GM18951 (cell line): ENCODE measurements around the gene DNAI1.

Experiments used
- POLR2A ChIP-seq: IDR thresholded peaks from 4 replicates; pipeline ENCODE4 v1.6.1; 2011; ENCODE audit warnings: mild to moderate bottlenecking; ENCODE audit not compliant: insufficient read length, insufficient read depth; ENCODE audit errors: extremely low read depth
- in situ Hi-C: fragments of 300-500 bp; cut with MboI; formaldehyde crosslinking; loops from one replicate; pipeline ENCODE4 v1.12.0; 2022; ENCODE audit warnings: low sequenced_read_pairs, mixed read lengths, inconsistent platforms; ENCODE audit not compliant: unreplicated experiment

Gene DNAI1

DNA sequence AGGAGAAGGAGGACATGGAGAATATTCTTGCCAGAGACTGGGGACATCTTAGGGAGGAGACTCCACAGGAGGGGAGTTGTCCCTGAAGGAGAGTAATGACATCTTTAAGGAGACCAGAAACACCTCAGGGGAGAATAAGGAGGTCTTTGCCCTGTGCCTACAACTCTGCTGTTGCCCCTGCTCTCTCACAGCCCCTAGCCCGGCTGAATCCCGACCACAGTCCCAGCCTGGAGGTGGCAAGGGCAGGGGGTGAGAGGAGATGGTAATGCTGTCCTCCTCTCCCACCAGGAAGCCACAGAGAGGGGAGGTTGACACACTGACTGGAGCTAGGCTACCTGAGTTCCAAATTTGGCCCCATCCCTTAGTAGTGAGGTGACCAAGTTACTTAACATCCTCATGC, 94.4 kb downstream of the DNAI1 start:
- TF ChIP-seq POLR2A, result no peak
- in situ Hi-C loops, result no loop called here

DNA sequence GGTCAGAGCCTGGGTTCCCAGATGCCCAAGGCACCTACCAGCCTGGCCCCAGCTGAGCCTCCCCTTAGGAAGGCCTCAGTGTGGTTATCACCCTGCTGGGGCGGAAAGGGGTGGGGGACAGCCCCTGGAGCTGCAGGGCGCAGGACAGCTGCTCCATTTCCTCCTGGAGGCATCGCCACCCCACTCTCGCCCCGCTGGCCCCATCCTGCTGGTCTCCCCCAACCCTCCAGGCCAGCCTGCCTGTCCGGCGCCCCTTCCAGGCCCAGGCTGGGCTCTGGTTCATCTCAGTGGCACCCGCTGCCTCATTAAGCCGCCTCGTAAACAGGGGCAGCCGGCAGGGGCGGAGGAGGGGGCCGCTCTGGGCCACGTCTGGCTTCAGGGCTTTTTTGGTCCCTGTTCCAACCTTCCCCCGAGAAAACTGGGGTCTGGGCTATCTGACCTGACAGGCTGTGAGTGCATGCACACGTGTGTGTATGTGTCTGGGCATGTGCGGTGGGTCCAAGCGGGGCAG, 95.0 kb downstream of the DNAI1 start:
- no peak for TF ChIP-seq POLR2A
- in situ Hi-C loops, result no loop called here

DNA sequence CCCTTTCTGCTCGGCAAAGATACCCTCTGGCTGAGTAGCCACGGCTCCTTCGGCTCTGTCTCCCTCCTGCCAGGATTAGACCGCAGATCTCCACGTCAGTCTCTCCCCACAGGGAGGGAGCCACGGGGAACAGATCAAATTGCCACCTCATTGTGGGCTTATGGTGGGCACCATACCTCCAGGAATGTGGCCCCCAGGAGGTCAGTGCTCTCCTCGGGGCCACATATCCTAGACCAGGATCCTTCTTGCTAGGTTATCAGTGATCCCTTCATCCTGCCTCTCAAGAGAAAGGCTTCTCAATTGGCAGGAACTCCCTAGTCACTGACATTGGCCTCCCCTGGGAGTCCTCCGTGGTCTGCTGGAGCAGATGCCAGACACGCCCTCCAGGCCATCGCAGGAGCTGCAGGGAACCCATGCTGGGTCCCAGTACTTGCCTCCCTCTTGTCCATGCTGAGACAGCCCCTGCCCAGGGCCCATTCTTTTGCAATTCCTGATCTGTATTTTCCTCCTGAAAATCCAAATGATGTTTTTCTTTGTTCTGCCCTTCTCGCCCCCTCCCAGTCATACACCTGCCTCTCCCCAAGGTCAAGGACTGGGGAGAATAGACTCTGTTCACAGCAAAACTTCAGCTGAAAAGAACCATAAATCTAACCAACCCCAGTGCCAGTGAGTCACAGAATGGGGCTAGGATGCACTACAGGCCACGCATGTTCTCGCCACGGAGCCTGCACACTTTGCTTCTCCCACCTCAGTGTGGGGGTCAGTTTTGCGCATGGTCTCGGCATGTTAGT, 95.8 kb downstream of the DNAI1 start:
- no peak for TF ChIP-seq POLR2A
- in situ Hi-C loops, result no loop called here

DNA sequence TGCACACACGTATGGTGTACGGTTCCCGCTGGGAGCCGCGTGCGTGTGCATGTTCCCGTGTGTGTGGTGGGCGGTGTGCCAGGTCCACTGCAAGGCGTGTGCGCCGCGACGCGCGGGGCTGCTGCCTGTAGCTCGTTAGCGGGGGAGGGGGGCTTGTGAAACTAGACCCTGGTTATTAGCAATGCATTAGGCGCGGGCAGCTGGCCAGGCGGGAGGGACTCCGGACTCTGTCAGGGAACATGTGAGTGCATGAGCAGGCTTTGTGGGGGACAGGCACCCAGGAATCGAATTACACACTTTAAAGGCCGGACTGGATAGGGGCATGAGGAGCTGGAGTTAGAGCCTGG, 96.4 kb downstream of the DNAI1 start:
- in situ Hi-C loops, result no loop called here
- no peak for TF ChIP-seq POLR2A

DNA sequence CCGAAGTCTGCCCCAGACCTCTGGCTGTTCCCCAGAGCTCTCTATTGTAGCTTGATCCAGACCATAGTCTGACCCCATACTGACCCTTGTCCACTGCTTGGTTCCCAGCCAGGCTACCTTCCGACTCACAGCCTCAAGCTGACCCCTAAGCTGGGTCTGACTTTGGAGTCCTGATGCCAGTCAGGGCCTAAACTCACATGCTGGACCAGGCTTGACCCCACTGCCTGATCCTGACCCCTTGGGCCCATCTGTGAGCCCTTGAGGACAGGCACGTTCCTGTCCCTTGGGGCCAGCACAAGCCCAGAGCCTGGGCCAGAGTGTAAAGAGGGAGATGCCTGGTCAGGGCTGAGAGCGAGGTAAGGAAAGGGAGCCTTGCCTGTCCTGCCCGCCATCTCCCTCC, 96.9 kb downstream of the DNAI1 start:
- in situ Hi-C loops, result no loop called here
- no peak for TF ChIP-seq POLR2A

DNA sequence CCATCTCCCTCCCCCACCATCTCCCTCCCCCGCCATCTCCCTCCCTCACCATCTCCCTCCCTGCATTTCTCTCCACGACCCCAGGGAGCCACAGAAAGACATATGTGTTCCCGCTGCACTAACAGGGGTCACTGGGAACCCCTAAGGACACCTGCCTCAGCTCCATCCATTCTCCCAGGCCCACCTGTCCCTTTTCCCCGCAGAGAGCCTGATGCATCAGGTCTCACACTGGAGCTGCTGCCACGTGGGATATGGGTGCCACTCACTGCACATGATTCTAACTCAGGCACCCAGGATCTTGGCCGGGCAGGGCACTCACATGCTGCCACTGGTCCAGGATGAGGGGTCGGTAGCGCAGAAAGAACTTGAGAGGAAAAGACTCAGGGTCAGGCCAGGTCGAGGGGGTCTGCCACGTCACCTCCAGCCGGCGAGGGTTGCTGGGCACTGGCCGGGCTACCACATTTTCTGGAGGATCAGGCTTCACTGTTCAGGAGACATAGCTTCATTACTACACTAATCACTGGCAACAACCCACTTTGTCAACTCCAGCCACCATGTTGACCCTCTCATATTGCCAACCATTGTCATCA, 97.4 kb downstream of the DNAI1 start:
- in situ Hi-C loops, result no loop called here
- TF ChIP-seq POLR2A, result no peak

DNA sequence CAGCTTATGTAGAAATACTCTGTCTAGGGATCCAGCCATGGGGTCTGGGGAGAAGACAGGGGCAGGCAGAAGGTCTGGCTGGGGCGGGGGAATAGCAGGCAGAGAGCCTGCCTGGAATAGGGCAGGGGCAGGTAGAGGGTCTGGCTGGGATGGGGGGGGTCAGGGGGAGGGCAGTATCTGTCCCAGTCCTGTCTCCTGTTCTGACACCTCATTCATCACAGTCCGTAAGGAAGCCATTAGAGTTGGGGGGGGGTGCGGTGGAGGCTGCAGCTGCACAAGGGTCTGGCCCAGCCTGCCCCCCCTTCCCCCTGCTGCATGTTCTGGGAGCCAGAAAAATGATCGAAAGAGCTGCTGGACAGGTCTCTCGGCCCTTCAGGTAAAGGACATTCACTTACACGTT, 98.3 kb downstream of the DNAI1 start:
- no peak for TF ChIP-seq POLR2A
- in situ Hi-C loops, result no loop called here

DNA sequence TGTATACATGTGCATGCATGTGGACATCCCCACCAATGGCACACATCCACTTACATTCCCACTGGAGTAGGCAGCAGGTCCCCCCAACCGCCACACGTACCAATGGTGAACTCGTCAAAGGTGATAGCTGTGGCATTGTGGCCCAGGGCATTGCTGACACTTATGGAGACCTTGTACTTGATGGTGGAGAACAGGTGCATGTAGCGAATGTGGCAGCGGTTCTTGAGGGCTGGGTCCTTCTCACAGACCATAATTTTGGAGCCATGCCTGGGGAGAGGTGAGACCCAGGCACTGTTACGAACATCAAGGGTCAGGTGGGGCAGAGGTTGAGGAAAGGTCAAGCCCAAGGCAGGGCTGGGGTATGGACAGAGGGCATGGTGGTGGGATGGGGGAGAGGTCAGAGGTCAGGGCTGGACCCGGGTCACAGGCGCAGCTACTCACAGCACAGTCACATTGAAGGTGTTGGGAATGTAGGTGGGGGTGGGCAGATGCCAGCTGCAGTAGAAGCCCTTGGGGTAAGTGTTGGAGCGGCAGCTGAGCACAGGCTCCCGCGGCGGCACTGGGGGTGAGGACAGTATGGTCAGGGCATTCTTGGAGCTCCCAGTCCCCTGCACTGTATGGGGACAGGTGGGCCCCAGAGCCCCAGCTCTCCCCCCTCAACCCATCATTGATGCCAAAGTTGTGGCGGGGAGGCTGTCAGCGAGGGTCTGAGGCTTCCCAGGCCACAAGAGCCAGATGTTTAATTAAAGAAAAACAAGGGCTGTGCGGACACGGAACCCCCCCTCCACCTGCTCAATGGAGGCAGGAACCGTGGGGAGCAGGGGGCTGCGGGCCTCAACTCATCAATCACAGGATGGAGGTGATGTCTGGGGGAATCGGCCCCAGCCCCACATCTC, 99.1 kb downstream of the DNAI1 start:
- no peak for TF ChIP-seq POLR2A

DNA sequence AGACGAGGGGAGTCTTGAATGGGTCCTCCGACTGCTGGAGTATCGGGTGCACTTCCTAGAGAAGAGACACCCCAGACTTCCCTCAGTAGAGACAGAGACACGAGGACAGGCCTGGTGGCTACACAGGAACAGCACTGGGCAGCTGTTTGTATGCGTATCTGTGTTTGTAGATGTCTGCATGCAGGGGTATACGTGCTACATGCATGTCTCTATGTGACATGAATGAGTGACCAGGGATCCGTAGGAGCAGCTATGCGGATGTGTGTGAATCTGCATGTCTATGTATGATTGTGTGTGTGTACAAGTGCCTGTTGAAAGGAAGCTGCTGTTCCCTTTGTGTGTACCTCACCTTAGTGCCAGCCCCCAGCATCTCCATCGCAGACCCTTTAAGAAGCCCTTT, 99.8 kb downstream of the DNAI1 start:
- in situ Hi-C loops, result no loop called here
- TF ChIP-seq POLR2A, result no peak

More for the DNA sequence above, 99.1 kb downstream of the DNAI1 start:
- in situ Hi-C loops, result no loop called here

DNA sequence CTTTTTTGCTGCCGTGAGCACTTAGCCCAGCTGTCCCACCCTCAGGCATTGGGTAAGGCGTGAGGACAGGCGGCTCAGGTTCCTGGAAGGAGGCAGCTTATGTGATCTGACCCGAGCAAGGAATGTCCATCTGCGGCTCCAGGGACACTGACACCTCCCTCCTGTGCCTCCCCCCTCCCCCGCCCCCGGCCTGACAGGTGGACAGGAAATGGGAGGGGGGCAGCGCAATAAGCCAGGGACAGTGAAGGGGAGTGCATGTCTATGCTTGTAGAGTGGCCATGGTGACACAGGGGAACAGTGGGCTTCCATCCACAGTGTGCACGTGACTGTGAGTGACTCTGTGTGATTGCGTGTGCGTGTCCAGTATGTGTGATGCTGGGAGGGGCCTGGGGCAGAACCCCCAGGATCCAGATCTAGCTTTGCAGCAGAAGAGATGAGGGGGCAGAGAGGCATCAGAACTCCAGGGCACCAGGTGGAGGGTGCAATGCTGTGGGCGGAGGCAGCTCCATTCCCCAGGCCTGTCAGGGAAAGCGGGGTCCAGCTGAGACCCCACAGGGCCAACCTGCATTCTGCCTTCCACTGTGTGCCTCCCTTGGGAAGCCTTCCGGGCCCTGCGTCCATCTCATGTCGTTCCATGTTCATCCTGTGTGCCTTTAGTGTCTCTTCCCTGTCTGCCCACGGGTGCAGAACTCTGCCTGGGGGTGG, 100.5 kb downstream of the DNAI1 start:
- no peak for TF ChIP-seq POLR2A
- in situ Hi-C loops, result no loop called here

DNA sequence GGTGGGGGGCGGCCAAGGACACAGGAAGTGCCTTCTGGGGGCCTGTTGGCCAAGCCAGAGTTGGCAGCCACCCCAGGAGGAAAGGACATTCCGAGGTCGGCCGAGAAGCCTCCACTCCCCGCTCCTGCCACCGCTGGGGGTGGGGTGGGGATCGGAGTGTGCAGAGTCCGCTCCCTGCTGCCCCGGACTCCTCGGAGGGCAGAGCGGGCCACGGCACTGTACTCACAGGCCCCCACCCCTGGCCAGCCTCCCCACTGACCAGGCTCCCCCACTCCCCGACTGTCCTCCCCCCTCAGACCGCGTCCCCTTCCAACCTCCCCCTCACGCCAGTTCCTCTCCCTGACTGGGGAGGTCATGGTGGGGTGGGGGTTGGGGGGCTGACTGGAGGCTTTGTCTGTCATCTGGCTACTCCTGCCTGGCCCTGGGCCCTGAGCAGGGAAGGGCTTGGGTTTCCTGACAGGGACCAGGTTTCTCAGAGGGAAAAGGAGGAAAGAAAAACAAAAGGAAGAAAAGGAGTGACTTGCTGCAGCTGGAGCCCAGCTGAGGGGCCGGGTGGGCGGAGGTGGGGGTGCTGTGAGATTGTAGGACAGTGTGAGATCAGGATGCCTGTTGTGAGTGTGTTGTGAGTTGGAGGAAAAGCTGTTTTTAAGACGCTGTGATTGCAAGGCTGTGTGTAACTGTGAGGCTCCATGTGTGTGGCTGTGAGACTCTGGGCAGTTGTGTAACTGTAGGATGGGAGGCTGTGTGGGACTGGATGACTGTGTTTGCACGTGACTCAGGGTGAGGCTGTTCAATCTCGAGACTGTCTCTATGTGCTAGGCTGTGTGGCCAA, 101.2 kb downstream of the DNAI1 start:
- in situ Hi-C loops, result no loop called here
- no peak for TF ChIP-seq POLR2A

DNA sequence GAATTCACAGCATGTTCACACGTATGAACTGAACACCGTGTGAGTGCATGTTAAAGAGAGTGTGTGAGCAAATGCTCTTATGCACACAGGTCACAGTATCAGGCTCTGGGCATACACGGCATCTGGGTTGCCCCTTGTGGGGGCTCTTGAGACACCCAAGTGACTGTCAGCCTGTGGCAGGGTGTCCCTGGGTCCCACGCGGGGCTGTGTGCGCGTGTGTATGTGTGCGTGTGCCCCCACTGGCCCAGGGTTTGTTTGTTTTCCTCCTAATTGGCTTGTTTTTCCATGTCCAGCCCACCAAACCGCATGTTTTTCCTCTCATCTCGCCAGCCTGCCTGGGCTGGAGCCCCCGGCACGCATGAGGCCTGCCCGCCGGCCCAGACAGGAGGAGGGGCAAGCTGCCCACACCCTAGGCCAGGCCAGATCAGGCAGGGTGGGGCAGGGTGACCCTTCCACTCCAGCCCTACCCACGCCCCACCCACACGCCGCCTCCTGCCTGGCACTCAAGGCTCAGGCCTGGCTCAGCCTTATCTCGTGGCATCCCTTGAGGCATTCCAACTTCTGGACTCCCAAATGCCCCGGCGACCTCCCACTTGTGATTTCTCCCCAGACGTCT, 102.1 kb downstream of the DNAI1 start:
- TF ChIP-seq POLR2A, result no peak
- in situ Hi-C loops, result no loop called here
